ENCODE data around the gene RPS6KA3.
"Not testable (repeated sequence)": the region's sequence is repeated elsewhere in the genome, so short reads cannot be mapped to it uniquely, and the experiment has no call there.

The RPS6KA3 gene

GRCh38 chrX:20147561-20147960 is 119.1 kb downstream of the RPS6KA3 start:
- Mint-ChIP-seq H3K4me3 (no peak overlapping the region), H3K27ac (peak overlapping the region; percentile 46), H3K36me3 (peaks cover 4% of the 10 kb centered on the region), H3K4me1 (peaks cover 18% of the 10 kb centered on the region), H3K27me3 (no peaks in the 10 kb centered on the region), H3K9me3 (no peaks in the 10 kb centered on the region)

GRCh38 chrX:20144491-20144890 is 122.2 kb downstream of the RPS6KA3 start:
- Mint-ChIP-seq H3K27me3 (no peaks in the 10 kb centered on the region), H3K36me3 (peaks cover 2% of the 10 kb centered on the region), H3K4me3 (no peak overlapping the region), H3K9me3 (no peaks in the 10 kb centered on the region), H3K4me1 (peaks cover 24% of the 10 kb centered on the region), H3K27ac (peak overlapping the region; percentile 12)

- no peaks in the 10 kb centered on the region for H3K27me3 Mint-ChIP-seq
- H3K4me3 Mint-ChIP-seq, result no peak overlapping the region
- H3K27ac Mint-ChIP-seq, result peak overlapping the region; percentile 23
- H3K36me3 Mint-ChIP-seq, result peaks cover 5% of the 10 kb centered on the region
- no peaks in the 10 kb centered on the region for H3K9me3 Mint-ChIP-seq
- H3K4me1 Mint-ChIP-seq, result peaks cover 31% of the 10 kb centered on the region
Observed at GRCh38 chrX:20143561-20143960, 123.1 kb downstream of the RPS6KA3 start.

- Mint-ChIP-seq H3K9me3 (no peaks in the 10 kb centered on the region), H3K36me3 (peaks cover 5% of the 10 kb centered on the region), H3K4me3 (peak overlapping the region; percentile 54), H3K27me3 (no peaks in the 10 kb centered on the region), H3K27ac (peak overlapping the region; percentile 35), H3K4me1 (peaks cover 31% of the 10 kb centered on the region)
Observed at GRCh38 chrX:20143111-20143510, 123.6 kb downstream of the RPS6KA3 start.

GRCh38 chrX:20141281-20142220 is 125.2 kb downstream of the RPS6KA3 start, which contains the start of gene EIF1AX:
TSS of gene EIF1AX (minus strand) at chrX:20141838. CDS start at chrX:20141640, 198 bp downstream.
- no peaks in the 10 kb centered on the region for H3K9me3 Mint-ChIP-seq
- H3K27me3 Mint-ChIP-seq, result no peaks in the 10 kb centered on the region
- peaks cover 5% of the 10 kb centered on the region for H3K36me3 Mint-ChIP-seq
- H3K4me1 Mint-ChIP-seq, result peaks cover 31% of the 10 kb centered on the region
- peak within 1 kb of the TSS; percentile 68 for H3K27ac Mint-ChIP-seq
- peak within 1 kb of the TSS; percentile 92 for H3K4me3 Mint-ChIP-seq

- H3K4me3 Mint-ChIP-seq, result peak overlapping the region; percentile 92
- no peaks in the 10 kb centered on the region for H3K27me3 Mint-ChIP-seq
- no peaks in the 10 kb centered on the region for H3K9me3 Mint-ChIP-seq
- H3K36me3 Mint-ChIP-seq, result peaks cover 11% of the 10 kb centered on the region
- H3K4me1 Mint-ChIP-seq, result peaks cover 43% of the 10 kb centered on the region
- H3K27ac Mint-ChIP-seq, result no peak overlapping the region
Observed at GRCh38 chrX:20140420-20140819, 126.3 kb downstream of the RPS6KA3 start.

GRCh38 chrX:20139966-20140365 is 126.7 kb downstream of the RPS6KA3 start:
- no peaks in the 10 kb centered on the region for H3K9me3 Mint-ChIP-seq
- H3K27me3 Mint-ChIP-seq, result no peaks in the 10 kb centered on the region
- peaks cover 11% of the 10 kb centered on the region for H3K36me3 Mint-ChIP-seq
- H3K27ac Mint-ChIP-seq, result no peak overlapping the region
- H3K4me3 Mint-ChIP-seq, result peak overlapping the region; percentile 92
- peaks cover 42% of the 10 kb centered on the region for H3K4me1 Mint-ChIP-seq

- H3K9me3 Mint-ChIP-seq, result no peaks in the 10 kb centered on the region
- H3K4me1 Mint-ChIP-seq, result peaks cover 28% of the 10 kb centered on the region
- peak overlapping the region; percentile 88 for H3K27ac Mint-ChIP-seq
- no peaks in the 10 kb centered on the region for H3K27me3 Mint-ChIP-seq
- H3K4me3 Mint-ChIP-seq, result peak overlapping the region; percentile 49
- peaks cover 12% of the 10 kb centered on the region for H3K36me3 Mint-ChIP-seq
Observed at GRCh38 chrX:20135944-20136343, 130.8 kb downstream of the RPS6KA3 start.

- H3K36me3 Mint-ChIP-seq, result peaks cover 7% of the 10 kb centered on the region
- no peaks in the 10 kb centered on the region for H3K27me3 Mint-ChIP-seq
- H3K4me3 Mint-ChIP-seq, result no peak overlapping the region
- H3K27ac Mint-ChIP-seq, result no peak overlapping the region
- H3K9me3 Mint-ChIP-seq, result no peaks in the 10 kb centered on the region
- H3K4me1 Mint-ChIP-seq, result peaks cover 15% of the 10 kb centered on the region
Observed at GRCh38 chrX:20132666-20133065, 134.0 kb downstream of the RPS6KA3 start.

GRCh38 chrX:20130357-20130756 is 136.4 kb downstream of the RPS6KA3 start:
- Mint-ChIP-seq H3K9me3 (no peaks in the 10 kb centered on the region), H3K4me3 (no peak overlapping the region), H3K27me3 (no peaks in the 10 kb centered on the region), H3K4me1 (no peaks in the 10 kb centered on the region), H3K36me3 (peaks cover 2% of the 10 kb centered on the region), H3K27ac (no peak overlapping the region)

GRCh38 chrX:20129547-20129946 is 137.2 kb downstream of the RPS6KA3 start:
- Mint-ChIP-seq H3K9me3 (no peaks in the 10 kb centered on the region), H3K27me3 (no peaks in the 10 kb centered on the region), H3K4me3 (no peak overlapping the region), H3K36me3 (peaks cover 2% of the 10 kb centered on the region), H3K4me1 (no peaks in the 10 kb centered on the region), H3K27ac (no peak overlapping the region)

- H3K9me3 Mint-ChIP-seq, result no peaks in the 10 kb centered on the region
- no peak overlapping the region for H3K4me3 Mint-ChIP-seq
- H3K27ac Mint-ChIP-seq, result no peak overlapping the region
- H3K36me3 Mint-ChIP-seq, result peaks cover 2% of the 10 kb centered on the region
- H3K27me3 Mint-ChIP-seq, result no peaks in the 10 kb centered on the region
- no peaks in the 10 kb centered on the region for H3K4me1 Mint-ChIP-seq
Observed at GRCh38 chrX:20128670-20129069, 138.0 kb downstream of the RPS6KA3 start.

- not testable (repeated sequence) for H3K36me3 Mint-ChIP-seq, H3K9me3 Mint-ChIP-seq
Observed at GRCh38 chrX:20127440-20127839, 139.3 kb downstream of the RPS6KA3 start.

GRCh38 chrX:20126833-20127232 is 139.9 kb downstream of the RPS6KA3 start:
- not testable (repeated sequence) for H3K9me3 Mint-ChIP-seq, H3K4me1 Mint-ChIP-seq, H3K4me3 Mint-ChIP-seq, H3K36me3 Mint-ChIP-seq, H3K27me3 Mint-ChIP-seq, H3K27ac Mint-ChIP-seq

More at GRCh38 chrX:20127440-20127839, 139.3 kb downstream of the RPS6KA3 start:
- not testable (repeated sequence) for H3K4me1 Mint-ChIP-seq, H3K4me3 Mint-ChIP-seq, H3K27me3 Mint-ChIP-seq, H3K27ac Mint-ChIP-seq

GRCh38 chrX:20124964-20125363 is 141.7 kb downstream of the RPS6KA3 start:
- Mint-ChIP-seq H3K27ac (no peak overlapping the region), H3K9me3 (no peaks in the 10 kb centered on the region), H3K36me3 (no peaks in the 10 kb centered on the region), H3K4me3 (no peak overlapping the region), H3K4me1 (no peaks in the 10 kb centered on the region), H3K27me3 (no peaks in the 10 kb centered on the region)

- Mint-ChIP-seq H3K4me3 (no peak overlapping the region), H3K27me3 (peaks cover 6% of the 10 kb centered on the region), H3K9me3 (no peaks in the 10 kb centered on the region), H3K27ac (no peak overlapping the region), H3K36me3 (no peaks in the 10 kb centered on the region), H3K4me1 (peaks cover 5% of the 10 kb centered on the region)
Observed at GRCh38 chrX:20118065-20118824, 148.5 kb downstream of the RPS6KA3 start.

Measured in activated naive CD4-positive, alpha-beta T cell treated with anti-CD3 and anti-CD28 coated beads, Interleukin-2, amount 50 U/mL, for 24 hours (primary cell).